GM18907 (cell line): ENCODE data around the gene ADAMTSL5.
"Not testable (repeated sequence)": the region's sequence is repeated elsewhere in the genome, so short reads cannot be mapped to it uniquely, and the experiment has no call there.

ENCODE experiments used
- ATAC-seq: cut with Tn5 transposase; IDR thresholded peaks from one replicate; pipeline ENCODE4 v1.9.1; 2021; ENCODE audit warnings: mild to moderate bottlenecking, moderate library complexity; ENCODE audit not compliant: unreplicated experiment

Gene ADAMTSL5

DNA sequence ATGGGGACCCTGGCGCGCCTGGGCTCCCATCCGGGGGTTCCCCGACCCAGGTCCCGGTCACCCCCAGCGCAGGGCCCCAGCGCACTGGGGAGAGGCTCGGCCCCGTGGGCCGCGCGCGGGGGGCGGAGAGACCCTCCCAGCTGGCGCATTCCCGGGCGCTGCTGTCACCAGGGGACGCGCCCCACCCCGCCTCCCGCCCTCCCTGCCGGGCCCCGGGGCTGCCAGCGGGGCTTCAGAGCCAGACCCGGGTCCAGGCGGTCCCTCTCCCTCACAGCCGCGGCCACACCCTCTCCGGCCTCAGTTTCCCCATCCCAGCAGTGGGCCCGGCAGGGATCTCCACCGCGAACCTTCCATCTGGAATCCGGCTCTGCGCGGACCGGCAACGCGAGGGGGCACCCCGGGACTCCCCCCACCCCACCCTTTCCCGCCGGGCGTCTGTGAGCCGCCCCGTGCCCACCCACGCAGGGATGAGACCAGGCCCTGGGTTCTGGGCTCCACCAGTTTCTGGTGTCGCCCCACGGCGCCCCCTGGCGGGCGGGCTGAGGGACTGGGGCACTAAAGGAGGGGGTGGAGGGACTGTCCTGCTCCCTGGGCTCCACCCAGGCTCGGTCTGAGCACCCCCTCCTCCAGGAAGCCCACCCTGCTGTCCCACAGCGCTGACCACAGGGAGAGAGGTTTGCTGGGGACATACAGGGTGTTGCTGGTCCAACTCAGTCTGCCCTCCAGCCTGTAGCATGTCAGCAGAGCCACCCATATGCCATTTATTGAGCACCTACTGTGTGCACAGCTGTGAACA is 878 bp upstream of the ADAMTSL5 start:
- no peak for ATAC-seq

DNA sequence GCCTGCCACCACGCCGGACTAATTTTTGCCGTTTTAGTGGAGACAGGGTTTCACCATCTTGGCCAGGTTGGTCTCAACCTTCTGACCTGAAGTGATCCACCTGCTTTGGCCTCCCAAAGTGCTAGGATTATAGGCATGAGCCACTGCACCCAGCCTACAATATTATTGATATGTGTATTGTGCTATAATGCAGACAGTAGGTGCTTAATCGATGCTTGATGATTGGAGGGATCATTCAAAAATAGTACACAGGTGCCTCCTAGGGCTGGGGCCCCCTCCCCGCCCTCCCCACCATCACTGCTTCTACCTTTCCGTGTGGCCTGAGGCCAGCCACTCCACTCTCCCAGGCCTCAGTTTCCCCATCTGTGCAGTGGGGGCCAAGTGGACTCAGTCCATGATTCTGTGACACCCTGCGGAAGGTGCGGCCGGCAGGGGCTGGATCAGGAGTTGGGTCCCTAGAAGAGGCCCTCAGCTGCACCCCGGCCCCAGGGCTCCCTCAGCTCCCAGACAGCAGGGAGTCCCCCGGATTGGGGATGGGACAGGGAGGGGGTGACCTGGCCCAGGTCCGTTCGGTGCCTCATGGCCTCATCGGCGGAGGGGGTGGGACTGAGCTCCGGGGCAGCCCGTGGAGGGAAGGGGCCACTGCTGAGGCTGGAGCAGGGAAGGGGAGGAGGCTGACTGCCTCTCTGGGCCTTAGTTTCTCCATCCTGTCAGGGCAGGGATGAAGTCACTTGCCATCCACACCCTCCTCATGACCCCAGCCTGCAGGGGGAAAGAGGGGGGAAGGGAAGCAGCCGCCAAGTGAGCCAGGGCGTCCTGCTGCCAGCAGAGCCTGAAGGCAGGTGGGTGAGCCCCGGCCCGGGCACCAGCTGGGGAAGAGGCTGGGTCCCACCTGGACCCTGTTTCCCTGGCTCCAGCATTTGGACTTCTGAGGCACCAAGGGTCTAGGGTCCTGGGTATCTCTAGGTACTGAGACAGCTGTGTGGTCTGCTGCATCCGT is 1.2 kb downstream of the ADAMTSL5 start:
- no peak for ATAC-seq

DNA sequence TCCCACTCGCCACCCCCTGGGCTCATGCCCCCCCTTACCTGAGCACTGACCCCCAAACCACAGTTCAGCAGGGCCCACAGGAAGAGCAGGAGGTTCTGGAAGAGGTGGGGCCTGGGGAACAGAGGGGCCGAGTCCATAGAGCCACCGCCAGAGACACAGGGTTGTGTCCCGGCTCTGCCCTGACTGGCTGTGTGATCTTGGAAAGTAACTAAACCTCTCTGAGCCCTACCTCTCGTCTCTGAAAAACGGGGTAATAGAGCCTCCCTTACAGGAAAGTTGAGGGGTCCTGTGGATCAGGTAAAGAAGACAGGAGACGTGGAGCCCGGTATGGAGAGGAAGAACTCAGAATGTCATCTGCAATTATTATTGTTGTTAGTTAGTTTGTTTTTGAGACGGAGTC is 2.0 kb downstream of the ADAMTSL5 start:
- ATAC-seq, result no peak

DNA sequence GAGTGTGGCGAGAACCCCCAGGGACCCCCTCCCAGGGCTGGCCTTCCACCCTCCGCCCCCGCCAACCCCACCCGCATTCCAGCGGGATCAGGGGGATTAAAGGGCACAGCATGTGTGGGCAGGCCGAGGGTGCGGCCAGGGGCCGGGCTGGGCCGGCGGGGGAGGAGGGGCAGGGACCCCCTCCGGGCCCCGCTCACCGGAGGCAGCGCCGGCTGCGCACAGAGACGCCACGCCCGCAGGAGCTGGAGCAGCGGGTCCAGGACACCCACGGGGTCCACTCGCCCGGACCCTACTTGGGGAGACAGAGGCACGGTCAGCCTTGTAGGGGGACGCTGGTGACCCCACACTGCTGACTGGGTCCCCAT is 2.4 kb downstream of the ADAMTSL5 start:
- no peak for ATAC-seq

DNA sequence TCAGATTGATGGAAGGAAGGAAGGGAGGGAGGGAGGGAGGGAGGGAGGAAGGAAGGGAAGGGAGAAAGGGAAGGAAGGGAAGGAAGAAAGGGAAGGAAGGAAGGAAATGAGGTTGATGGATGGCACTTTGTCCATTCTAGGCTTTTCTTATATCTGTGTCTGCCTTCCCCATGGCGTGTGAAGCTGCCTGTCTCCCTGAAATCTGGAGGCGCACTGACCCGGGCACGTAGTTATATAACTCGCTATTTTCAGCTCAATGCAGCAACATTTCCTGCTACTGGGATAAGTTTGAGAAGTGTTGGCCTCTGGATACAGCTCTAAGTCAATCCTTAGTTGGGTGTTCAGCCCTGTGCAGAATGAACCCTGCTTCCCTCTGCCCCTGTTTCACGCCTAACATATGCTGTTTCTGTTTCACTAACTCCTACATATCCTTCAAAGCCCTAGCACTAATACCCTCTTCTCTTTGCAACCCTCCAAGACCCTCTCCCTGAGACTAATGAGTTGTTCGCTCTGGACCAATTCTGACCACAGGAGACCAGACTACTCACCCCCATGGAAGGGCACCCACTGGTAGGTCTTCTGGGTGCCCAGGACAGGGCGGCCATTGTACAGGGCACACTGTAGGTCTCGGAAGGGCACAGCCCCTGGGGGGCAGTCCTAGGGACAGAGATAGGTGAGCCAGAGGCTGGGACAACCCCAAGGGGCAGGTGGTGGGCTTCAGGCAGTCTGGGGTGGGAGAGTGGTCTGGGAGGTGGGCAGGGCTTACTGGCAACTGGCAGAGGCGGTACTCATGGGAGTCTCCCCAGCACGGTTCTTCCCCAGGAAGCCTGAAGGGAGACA is 3.0 kb downstream of the ADAMTSL5 start:
- no peak for ATAC-seq

DNA sequence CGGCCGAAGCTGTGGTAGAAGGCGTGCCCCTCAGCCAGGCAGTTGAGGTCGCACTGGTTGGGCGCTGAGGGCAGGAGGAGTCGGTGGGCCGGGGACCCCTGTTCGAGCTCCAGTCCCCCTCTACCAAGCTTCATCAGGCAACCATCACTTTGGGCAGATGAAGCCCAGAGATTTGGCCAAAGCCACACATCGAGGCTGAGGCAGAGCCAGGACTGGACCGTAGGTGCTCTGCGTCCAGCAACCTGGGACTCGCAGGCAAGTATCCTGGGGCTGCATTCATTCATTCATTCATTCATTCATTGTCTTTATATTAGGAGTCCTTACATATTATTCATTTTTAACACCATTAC is 4.3 kb downstream of the ADAMTSL5 start:
- no peak for ATAC-seq

DNA sequence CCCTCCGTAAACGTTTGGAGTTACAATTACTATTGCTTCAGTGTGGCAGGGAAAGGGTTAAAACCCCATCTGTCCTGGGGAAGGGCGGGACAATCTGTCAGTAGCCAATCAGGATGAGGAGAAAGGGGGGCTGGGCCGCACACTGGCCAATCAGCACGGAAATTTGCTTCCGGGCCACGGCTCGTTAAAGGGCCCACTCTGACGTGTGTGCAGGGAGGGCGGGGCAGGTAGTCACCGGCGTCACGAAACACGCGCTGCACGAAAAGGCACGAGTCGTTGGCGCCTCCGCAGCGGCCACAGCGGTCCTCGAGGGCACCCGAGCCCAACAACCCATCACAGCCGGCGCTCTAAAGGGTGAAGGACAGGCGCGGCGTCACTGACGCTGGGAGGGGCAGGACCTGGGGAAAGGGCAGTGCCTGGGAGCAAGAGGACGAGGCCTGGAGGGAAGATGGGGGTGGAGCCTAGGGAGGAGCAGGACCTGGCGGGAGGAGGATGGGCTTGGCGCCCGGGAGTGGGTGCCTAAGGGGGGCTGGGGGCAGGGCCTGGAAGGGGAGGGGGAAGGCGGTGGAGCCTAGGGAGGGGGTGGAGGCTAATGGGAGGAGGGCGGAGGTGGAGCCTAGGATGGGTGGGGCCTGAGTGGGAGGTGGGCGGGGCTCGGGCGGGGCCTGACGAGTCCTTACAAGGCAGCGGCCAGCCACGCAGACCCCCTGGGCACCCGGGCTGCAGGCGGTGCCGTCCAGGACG is 4.9 kb downstream of the ADAMTSL5 start:
- peak; percentile 55 for ATAC-seq

DNA sequence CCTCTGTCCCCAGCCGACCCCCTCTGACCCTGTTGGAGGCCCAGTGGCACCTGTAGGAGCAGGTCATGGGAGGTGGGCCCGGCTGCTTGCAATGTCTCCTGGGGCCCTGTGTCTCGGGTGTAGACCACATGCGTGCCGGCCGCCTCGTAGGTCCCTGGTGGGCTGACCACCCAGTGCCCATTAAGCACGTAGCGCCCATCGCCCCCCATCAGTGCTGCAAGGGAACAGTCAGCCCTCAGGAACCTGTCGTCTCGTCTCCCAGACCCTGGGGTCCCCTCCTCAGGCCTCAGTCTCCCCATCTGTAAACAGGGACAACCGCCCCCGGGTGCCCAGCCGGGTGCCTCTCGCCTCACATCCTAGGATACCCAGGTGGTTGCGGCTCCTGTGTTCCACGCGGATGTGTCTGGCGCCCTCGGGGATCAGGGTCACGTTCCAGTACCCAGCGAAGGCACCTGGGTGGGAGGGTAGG is 5.6 kb downstream of the ADAMTSL5 start:
- no peak for ATAC-seq

DNA sequence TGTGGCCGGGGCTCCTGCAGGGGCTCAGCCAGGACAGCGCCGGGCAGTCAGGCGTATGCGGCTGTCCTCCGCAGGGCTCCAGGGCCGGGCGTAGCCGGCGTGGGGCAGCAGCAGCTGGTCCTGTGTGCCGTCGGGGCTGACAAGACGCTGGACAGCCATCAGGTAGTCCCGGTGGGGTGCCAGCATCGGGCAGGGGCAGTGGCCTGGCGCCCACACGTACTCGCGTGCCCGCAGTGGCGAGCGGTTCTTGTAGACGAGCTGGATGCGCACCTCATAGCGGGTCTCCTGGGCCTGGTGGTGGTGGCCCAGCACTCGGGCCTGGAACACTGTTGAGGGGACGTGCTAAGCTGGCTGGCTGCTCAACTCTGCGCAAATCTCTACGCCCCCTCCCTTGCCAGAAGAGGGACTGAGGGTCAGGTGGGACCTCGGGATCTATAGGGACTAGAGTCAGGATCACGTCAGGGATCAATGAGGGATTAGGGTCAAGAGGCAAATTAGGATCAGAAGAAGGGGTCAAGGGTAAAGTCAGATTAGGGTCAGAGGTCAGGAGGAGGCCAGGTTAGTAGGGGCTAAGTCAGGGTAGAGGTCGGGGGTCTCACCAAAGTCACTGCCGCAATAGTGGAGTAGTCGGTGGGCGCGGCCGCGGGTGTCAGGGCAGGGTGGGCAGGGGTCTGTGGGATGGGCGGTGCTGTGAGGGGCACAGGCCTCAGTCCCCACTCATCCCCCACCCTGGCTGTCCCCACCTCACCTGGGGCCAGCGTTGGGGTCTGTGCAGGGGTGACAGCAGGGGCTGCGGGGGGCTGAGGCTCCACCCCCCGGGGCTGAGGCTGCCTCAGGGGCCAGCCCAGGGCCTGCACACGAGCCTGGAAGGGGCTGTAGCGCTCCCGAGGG is 6.6 kb downstream of the ADAMTSL5 start:
- no peak for ATAC-seq

DNA sequence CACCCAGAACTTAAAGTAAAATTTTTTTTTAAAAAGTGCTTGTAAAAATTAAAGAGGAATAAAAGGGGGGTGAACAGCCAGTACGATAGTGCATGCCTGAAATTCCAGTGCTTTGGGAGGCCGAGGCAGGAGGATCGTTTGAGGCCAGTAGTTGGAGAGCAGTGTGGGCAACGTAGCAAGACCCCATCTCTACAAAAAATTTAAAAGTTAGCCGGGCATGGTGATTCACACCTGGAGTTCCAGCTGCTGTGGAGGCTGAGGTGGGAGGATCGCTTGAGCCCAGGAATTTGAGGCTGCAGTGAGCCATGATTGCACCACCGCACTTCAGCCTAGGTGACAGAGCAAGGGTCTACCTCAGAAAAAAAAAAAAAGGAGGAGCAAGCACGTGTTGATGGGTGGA is 7.8 kb downstream of the ADAMTSL5 start:
- no peak for ATAC-seq

DNA sequence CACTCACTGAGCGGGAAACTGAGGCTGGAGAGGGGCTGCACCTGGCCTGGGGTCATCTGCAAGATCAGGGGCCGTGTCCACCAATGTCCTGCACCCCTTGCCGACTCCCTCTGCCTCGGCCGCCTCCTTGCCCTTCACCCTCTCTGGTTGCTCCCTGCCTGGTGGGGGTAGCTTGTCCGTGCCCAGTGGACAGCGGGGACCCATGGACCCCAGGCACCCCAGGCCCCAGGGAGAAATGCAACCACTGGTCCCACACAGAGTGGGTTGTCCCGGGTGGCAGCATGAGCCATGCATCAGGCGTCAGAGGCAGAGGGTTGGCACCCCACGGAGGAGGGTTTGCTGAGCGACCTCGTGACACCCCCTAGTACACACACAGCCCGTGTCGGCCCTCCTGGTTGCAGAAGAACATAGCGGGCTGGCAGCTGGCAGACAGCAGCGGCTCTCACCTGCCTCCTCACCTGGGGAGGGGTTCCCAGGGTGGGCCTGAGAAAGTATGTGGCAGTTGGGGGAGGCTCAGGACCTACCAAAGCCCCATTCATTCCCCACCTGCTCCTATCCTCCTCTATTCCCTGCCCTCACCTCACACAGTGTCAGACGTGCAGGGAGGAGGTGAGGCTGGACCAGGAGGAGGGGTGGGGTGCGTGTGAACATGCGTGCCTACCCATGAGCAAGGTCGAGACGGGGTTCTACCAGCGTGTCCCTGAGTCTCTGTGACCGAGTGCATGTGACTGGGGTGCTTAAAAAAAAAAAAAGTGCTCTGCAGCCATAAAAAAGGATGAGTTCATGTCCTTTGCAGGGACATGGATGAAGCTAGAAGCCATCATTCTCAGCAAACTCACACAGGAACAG is 8.7 kb downstream of the ADAMTSL5 start:
- no peak for ATAC-seq

DNA sequence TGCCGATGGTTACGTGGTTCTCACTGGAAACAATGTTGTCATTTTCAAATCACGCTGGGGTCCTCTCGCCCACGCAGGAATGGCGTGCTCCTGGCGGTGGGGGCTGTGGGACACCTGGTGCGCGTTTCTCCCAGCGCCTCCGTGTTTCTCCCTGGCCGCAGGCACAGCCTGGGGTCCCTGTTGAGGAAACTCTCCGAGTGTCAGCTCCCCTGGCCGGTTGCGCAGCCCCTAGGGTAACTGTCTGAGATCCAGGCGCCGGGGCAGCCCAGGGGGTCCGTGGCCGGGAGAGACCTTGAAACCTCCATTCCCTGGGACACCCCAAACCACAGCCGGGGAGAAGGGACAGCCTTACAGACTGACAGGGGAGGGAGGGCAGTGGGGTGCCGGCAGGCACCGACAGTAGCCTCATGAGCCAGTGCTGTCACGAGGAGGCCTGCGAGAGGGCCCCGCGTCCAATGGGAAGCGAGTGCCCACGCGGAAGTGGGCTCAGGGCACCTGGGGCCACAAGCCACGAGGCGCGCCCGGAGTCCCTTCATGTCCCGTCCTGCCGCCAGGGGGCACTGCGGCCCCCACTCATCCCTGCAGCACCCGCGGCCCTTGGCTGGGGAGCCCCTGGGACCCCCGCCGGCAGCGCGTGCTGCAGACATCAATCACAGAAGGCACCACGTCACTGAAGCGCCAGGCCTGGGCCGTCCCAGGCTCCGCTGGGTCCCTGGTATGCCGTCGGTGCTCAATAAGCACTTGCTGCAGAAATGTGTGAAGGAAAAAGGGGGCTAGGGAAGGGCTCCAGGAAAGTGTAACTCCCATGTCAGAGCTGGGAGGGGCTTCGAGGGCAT is 9.5 kb downstream of the ADAMTSL5 start:
- no peak for ATAC-seq

DNA sequence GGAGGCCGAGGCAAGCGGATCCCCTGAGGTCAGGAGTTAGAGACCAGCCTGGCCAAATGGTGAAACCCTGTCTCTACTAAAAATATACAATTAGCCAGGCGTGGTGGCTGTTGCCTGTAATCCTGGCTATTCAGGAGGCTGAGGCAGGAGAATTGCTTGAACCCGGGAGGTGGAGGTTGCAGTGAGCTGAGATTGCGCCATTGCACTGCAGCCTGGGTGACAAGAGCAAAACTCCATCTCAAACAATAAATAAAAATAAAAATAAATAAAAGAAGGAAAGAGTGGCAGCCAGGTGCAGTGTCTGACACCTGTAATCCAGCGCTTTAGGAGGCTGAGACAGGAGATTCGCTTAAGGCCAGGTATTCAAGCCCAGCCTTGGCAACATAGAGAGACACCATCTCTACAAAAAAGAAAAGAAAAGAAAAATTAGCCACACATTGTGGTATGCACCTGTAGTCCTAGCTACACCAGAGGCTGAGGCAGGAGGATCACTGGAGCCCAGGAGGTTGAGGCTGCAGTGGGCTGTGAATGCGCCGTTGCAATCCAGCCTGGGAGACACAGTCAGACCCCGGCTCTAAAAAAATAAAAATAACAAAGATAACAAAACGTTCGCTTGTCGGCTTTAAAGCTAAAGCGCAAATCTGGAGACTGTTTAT is 10.3 kb downstream of the ADAMTSL5 start:
- ATAC-seq, result no peak

DNA sequence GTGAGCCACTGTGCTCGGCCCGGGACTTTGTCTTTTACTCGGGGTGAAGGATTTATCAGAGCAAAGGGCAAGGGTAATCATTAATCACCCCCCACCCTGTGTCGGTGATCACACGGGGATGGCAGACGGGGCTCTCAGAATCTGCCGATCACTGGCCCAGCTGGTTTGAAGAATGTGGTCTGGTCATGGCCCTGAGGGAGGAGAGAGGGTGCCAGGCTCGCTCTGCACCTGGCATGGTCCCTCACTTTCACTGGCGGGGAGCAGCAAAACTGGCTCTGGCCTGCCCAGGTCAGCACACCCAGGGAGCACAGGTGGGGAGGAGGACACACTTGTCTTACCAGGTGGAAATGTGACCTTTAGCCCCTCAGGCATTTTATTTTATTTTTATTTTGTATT is 11.6 kb downstream of the ADAMTSL5 start:
- no peak for ATAC-seq

DNA sequence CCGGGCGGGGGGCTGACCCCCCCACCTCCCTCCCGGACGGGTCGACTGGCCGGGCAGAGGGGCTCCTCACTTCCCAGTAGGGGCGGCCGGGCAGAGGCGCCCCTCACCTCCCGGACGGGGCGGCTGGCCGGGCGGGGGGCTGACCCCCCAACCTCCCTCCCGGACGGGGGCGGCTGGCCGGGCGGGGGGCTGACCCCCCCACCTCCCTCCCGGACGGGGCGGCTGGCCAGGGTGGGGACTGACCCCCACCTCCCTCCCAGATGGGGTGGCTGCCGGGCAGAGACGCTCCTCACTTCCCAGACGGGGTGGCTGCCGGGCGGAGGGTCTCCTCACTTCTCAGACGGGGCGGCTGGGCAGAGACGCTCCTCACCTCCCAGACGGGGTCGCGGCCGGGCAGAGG is 13.6 kb downstream of the ADAMTSL5 start:
- not testable (repeated sequence) for ATAC-seq

DNA sequence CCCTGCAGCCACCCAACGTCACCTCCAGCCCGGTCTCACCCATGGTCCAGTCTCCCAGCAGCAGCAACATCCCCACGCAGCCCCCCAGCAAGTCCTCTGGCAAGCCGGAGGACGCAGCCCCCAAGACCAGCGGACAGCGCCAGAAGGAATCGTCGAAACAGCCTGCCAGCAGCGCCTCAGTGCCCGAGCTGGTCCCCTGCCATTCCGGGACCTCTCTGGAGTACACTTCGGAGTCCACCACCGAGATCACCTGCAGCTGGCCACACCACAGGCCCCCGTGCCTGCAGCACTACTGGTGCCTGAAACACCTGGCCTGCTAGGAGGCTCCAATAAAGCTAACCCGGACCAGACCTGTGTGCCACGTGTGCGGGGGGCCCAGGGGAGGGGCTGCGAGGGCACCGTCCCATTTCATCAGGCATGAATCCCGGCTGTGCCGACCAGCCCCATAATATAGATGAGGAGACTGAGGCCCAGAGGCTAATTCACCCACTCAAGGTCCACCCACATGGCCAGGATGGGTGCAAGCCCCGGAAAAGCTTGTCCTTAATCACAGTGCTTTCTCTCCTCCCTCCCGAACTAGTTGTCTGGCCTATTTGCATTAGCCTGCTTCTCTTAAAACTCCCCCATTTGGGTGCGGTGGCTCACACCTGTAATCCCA is 15.1 kb downstream of the ADAMTSL5 start:
- no peak for ATAC-seq
